PC-3 (cell line): ENCODE data around the gene MGP.

ENCODE experiments used
- CTCF ChIP-seq: fragments of 300-600 bp; sonication (generic); conservative IDR thresholded peaks from 2 replicates; pipeline ENCODE4 v1.5.1; 2017; ENCODE audit warnings: antibody characterized with exemption, low read depth, mild to moderate bottlenecking, low read length
- EZH2 ChIP-seq: fragments of 300-600 bp; sonication (generic); IDR thresholded peaks from one replicate; pipeline ENCODE4 v1.6.1; 2017; ENCODE audit warnings: antibody characterized with exemption, mild to moderate bottlenecking, low read length; ENCODE audit not compliant: unreplicated experiment
- EZH2phosphoT487 ChIP-seq: fragments of 300-600 bp; sonication (generic); IDR thresholded peaks from 2 replicates; pipeline ENCODE4 v1.6.1; 2018; ENCODE audit warnings: mild to moderate bottlenecking, antibody characterized with exemption, low read length, borderline replicate concordance

- TF ChIP-seq EZH2, result no peak
- no peak for TF ChIP-seq CTCF
- no peak for TF ChIP-seq EZH2phosphoT487
Observed at GRCh38 chr12:14839262-14839661, 46.4 kb downstream of the MGP start.
